ENCODE results near the gene TIMM17A.

The TIMM17A gene

DNA sequence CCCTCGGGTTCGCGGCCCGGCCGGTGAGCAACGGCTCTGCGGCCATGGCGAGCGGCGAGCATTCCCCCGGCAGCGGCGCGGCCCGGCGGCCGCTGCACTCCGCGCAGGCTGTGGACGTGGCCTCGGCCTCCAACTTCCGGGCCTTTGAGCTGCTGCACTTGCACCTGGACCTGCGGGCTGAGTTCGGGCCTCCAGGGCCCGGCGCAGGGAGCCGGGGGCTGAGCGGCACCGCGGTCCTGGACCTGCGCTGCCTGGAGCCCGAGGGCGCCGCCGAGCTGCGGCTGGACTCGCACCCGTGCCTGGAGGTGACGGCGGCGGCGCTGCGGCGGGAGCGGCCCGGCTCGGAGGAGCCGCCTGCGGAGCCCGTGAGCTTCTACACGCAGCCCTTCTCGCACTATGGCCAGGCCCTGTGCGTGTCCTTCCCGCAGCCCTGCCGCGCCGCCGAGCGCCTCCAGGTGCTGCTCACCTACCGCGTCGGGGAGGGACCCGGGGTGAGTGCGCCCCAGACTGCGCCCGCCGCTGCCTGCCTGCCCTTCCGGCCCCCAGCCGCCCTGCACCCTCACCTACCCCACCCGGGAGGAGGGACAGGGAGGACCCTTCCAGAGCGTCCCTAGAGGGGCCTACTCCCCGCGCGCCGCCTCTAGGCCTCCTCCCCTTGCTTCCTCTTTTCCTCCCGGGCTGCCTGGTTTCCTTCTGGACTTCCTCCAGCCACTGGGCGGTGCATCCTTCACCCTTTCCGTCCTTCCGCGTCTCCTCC lies 27.5 kb downstream of the TIMM17A start, which contains the start of gene RNPEP:
TSS of gene RNPEP (plus strand) at position 26 of the 757 bp plus-strand sequence. CDS start at position 45, 19 bp downstream.
- DNase-seq, result peak; percentile 96

DNA sequence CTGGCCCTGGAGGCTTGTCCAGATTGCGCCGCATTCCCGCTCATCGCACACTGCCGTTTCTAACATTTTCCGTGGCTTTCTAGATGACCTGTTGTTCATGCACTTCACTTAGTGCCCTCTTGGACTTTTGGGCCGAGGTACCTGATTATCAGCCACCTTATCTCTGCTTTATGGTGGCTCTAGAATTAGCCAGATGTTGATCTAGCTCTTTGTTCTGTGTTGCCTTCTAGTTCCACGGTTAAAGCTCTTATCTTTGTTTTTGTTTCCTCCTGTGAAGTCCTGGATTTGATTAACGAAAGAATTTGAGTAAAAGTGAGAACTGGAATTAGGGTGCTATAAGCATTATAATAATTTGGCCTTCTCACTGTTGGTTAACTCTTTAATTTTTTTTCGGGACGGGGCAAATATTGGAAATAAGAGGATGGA lies 28.1 kb downstream of the TIMM17A start:
- no peak for DNase-seq

DNA sequence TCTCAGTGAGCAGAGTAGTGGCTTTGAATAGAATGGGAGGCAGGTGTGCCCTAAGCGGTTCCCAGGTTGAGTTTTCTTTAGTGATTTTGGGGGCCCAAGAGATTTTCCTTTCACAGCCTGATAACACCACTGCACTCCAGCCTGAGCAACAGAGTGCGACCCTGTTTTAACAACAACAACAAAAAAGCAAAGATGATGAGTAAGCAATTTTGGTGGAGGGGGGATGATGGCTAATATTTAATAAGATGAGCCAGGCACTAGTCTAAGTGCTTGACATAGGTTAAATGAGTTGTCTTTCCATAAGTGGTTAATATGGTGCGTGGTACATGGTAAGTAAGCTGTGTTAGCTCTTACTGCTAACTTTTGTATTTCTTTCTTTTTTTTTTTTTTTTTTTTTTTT lies 29.1 kb downstream of the TIMM17A start:
- no peak for DNase-seq

DNA sequence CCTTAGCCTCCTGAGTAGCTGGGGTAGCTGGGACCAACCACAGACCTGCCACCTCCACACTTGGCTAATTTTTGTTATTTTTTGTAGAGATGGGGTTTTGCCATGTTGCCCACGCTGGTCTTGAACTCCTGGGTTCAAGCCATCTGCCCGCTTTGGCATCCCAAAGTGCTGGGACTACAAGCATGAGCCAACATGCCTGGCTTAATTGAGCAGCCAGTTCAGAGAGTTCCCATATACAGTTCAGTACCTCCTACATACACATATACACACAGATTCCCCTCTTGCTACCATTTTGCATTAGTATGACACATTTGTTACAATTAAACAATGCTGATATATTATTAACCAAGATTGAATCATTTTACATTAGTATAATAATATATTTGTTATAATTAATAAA lies 30.1 kb downstream of the TIMM17A start:
- DNase-seq, result no peak

DNA sequence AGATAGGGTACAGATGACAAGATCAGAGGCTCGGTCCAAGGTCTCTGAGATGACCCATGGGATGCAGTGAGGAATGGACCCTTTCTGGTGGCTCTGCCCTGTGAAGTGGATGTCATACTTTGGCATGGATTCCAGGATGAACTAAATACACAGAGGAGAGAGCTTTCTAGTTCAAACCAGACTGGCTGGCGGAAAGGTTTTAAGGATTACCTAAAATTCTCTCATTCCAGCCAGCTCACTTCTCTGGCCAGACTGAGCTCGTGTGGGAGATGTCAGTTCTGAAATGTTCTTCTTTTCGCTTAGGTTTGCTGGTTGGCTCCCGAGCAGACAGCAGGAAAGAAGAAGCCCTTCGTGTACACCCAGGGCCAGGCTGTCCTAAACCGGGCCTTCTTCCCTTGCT lies 33.3 kb downstream of the TIMM17A start:
- DNase-seq, result no peak

DNA sequence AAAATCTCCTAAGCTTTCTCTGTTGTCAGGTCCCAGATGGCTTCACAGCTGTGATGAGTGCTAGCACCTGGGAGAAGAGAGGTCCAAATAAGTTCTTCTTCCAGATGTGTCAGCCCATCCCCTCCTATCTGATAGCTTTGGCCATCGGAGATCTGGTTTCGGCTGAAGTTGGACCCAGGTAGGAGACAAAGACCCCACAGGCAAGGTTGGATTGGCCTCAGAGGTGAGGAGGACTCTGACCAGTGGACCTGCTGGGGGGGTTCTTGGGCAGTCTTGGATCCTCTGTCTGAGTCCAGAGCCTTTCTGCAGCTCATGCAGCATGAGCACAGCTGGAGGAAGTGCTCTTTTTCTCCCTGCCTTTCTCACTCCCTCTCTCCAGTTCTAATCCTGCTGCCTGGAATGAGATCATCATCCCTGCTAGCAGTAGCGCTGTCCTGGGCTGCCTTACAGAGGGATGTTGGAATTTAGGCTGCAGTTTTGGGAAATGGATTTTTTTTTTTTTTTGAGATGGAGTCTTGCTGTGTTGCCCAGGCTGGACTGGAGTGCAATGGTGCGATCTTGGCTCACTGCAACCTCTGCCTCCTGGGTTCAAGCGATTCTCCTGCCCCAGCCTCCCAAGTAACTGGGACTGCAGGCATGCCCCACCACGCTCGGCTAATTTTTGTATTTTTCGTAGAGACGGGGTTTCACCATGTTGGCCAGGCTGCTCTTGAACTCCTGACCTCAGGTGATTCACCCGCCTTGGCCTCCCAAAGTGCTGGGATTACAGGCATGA lies 34.2 kb downstream of the TIMM17A start:
- no peak for DNase-seq

DNA sequence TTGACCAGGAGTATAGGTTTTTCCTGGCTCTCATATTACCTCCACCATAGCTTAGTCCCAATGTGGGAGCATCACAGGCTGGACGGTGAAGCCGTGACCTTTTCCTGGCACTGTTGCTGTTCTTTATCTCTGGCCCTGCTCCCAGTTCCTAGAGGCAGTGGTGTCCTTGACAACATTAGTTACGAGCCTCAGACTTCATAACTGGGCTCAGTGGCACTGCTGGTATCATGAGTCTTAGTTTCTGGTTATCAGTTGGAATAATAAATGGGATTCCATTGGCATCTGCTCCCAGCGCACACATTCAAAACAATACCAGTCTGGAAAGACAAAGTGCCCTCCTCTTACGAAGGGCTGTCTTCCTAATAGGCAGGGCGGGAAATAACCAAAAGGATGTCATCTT lies 35.1 kb downstream of the TIMM17A start:
- no peak for DNase-seq

DNA sequence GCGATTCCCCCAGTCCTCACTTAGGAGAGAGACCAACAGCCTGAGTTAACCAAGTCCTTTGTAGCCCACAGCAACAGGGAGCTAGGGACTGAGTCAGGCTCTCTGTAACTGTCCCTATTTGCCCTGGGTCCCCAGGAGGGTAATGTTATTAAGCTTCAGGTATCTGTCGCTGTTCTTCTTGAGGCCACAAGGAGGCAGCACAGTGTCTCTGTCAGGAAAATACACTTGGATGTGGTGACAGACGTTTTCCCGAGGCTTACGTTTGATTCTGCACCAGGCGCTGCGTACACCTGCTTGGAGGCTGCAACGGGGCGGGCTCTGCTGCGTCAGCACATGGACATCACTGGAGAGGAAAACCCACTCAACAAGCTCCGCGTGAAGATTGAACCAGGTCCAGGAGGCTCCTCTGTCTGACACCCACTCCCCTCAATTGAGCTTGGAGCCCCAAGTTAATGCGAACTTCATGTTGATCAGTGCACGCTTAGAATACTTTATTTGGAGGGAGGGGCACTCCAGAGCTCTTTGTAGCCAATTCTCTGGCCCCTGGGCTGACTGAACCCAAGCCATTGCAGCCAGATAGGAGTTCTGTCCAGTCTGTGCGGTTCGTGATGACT lies 44.4 kb downstream of the TIMM17A start:
- no peak for DNase-seq

DNA sequence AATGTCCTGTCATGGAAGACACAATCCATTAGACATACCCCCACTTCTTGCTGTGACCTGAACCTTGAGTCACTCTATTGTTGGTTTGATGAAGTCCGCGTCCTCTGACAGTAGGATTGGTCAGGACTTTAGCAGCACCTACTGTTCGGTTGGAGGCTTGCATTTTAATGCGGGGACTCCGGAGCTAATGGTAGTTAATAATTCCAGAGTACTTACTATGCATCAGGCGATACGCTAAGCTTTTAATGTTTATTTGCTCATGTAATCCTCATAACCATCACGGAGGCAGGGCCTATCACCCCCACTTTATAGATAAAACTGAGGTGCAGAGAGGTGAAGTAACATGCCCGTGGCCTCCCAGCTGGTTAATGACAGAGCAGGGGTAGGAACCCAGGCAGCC lies 47.2 kb downstream of the TIMM17A start:
- DNase-seq, result no peak

DNA sequence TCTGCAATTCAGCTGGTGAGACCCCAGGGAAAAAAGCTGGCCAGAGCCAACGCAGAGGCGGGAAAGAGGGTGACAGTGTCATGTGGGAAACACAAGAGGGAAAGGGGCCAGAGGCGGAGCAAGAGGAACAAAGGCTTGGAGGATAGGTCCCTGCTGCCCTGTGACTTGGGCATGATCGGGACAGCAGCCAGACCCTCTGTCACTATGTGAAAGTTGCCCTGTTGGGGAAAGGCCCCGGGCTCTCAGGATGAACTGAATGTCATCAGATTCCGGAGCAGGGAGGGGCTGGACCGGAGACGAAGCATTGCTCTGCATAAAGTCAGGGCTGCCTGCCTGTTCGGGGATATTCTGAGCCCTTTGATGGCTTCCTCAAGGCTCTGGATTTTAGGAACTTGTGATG lies 49.4 kb downstream of the TIMM17A start:
- DNase-seq, result no peak

DNA sequence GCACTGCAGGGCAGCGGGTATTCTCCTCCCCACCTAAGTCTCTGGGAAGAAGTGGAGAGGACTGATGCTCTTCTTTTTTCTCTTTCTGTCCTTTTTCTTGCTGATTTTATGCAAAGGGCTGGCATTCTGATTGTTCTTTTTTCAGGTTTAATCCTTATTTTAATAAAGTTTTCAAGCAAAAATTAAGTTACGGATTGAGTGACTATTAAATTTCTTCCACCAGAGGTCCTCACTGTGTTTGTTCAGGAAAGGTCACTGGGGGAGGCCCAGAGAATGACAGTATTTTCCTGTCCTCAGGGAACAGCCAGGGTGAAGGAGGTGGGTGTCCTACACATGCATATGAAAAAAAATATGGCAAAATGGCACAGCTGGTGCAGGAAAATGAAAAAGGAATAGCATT lies 50.7 kb downstream of the TIMM17A start:
- no peak for DNase-seq

DNA sequence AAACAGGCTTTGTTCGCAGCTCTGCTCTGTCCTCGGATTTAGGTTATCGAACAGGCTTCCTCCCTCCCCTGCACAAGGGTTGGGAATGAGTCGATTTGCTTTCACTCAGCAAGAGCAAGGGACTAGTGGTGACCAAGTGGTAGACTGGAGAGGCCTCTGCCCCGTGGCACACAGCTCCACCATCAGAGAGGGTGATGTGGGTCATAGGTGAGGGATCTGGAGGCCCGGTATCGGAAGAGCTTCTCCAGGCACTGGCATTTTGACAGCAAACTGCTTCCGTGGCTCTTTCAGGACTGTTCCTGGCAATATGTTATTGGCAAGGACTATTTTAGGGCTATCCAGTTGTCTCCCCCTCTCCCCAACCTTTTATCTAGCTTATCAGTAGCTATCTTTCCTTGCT lies 52.0 kb downstream of the TIMM17A start:
- DNase-seq, result no peak

DNA sequence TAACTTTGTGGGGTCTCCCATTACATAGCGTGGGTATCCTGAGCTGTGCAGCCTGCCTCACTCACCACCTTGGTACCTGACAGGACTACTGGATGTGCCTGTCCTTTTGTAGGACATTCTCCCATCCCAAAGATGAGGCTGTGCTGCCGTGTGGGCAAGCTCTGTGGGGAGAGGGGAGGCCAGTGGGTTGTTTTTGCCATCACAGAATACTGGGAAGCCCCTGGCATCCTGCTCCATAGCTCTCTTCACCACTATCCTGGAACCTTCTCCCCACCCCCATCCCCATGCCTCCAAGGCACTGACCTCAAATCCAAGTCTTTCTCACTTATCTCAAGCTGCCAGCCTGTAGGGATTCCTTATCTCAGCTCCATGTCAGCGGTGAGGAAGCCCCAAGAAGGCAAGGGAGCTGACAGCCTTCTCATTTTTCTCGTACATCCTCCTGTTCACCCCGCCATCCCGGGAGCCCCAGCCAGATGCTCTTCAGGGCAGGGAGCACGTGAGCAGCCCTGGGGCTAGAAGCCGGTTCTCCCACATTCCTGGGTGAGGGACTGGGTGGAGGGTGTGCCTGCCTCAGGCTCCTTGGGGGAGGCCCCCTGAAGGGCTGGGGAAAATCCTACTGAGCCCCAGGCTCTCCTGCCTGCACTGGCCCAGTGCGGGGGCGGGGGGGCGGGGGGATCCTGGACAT lies 52.6 kb downstream of the TIMM17A start:
- no peak for DNase-seq

DNA sequence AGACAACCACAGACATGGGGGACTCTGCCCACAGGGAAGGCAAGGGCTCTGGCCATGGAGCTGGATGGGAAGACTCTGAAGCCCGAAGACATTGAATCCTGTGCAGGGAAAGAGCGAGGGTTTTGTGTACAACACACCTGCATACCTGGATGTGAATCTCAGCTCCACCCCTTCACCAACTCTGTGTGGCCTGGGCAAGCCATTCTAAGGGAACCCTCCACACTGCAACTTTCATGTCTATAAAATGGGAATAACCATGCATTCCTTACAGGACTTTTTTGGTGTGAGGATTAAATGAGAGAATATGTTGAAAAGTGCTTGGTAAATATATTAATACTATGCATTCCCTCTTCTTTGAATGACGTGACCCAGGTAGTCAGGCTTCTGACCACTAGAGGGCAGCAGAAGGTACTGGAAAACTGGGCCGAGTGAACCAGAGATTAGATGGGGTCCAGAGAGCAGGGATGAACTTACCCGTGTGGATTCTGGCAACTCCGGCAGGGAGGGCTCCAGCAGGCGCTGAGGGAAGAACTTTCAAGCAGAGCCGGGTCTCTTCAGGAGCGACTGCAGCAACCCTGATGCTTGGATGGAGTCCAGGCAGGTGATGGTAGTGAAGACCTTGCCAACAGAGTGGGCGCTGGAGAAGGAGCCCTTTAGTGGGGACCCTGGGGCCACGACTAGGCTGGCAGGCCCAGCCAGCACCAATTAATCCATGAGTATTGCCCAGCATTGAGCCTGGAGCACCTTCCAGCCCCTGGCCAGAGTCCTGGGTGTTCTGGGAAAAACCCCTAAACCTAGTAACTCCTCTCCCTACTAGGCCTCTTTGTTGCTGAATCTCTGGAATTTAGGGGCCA lies 54.2 kb downstream of the TIMM17A start:
- DNase-seq, result peak; percentile 75

DNA sequence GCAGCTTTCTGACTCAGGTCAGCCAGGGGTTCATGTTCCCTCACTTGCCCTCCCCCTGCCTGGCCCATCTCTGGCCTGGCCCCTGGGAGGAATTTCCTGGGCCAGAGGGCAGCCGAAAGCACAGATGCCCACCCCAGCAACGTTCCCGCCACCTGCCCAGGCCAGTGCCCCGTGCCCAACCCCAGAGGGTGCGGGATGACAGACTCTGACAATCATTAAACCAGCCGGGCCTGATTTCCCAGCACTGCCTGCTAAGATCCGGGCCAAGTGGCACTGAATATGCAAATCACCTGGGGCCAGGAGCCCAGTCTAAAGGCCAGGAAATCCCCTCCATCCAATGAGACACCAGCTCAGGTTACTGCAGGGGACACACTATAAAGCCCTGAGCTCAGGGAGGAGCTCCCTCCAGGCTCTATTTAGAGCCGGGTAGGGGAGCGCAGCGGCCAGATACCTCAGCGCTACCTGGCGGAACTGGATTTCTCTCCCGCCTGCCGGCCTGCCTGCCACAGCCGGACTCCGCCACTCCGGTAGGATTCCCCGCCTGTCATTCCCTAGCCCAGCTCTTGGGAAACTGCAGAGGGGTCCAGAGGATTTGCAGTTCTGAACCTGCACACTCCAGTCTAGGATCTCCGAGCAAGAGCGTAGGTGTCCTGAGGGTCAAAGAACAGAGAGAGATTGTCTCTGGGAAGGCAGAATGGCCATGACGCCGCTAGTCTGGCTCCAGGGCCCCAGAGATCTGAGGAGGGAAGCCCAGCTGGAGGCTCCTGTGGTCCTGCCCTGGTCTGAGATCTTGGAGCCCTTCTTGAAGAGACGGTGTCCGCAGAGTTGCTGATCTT lies 55.1 kb downstream of the TIMM17A start, which contains the start of gene ELF3:
TSS of gene ELF3 (plus strand) at position 408 of the 836 bp plus-strand sequence. CDS start 550 bp downstream, outside the sequence.
- DNase-seq, result peak; percentile 80

DNA sequence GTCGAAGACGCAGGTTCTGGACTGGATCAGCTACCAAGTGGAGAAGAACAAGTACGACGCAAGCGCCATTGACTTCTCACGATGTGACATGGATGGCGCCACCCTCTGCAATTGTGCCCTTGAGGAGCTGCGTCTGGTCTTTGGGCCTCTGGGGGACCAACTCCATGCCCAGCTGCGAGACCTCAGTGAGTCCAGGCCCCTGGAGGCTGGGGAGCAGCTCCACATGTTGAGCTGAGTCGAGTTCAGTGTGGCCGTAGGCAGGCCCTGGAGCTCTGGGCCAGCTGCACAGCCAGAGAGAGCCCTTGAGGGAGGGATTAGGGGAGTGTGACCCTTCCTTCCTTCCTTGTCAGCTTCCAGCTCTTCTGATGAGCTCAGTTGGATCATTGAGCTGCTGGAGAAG lies 56.7 kb downstream of the TIMM17A start:
- DNase-seq, result no peak

DNA sequence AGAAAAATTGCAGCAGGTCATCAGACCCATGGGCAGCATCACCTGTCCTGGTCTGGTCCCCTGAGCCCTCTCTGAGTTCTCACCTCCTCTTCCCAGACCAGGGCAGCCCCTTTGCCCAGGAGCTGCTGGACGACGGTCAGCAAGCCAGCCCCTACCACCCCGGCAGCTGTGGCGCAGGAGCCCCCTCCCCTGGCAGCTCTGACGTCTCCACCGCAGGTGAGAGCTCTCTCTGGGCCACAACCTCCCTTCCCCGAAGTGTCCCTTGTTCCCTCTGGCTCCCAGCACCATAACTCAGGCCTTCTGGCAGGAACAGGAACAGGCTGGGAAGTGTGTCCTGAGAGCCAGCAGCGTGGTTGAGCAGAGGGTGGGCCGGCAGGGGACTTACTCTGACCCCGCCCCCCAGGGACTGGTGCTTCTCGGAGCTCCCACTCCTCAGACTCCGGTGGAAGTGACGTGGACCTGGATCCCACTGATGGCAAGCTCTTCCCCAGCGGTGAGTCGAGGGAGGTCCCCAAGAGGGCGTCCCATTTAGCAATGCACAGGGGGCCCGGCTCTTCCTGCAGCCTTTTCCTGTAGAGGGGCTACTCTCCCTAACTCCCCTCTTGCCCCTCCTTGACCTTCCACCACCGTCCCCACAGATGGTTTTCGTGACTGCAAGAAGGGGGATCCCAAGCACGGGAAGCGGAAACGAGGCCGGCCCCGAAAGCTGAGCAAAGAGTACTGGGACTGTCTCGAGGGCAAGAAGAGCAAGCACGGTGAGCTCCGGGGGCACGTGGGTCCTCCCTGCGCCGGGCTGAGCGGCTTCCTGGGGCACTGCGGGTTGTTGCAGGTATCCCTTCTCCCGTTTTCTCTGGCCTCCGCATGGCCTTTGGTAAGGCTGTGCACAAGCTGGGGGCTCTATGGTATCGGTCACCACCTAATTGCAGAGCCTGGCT lies 57.5 kb downstream of the TIMM17A start:
- DNase-seq, result no peak

DNA sequence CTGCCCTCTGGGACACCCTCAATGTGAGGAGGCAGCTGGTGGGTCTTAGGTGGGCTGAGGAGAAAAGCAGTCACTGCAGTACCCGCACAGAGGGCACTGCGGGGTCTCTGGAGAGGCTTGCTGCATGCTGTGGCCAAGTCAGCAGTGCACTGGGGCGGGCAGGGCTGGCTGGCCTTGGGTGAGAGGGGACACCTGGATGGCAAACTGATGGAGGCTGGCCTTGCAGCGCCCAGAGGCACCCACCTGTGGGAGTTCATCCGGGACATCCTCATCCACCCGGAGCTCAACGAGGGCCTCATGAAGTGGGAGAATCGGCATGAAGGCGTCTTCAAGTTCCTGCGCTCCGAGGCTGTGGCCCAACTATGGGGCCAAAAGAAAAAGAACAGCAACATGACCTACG lies 58.3 kb downstream of the TIMM17A start:
- DNase-seq, result no peak

DNA sequence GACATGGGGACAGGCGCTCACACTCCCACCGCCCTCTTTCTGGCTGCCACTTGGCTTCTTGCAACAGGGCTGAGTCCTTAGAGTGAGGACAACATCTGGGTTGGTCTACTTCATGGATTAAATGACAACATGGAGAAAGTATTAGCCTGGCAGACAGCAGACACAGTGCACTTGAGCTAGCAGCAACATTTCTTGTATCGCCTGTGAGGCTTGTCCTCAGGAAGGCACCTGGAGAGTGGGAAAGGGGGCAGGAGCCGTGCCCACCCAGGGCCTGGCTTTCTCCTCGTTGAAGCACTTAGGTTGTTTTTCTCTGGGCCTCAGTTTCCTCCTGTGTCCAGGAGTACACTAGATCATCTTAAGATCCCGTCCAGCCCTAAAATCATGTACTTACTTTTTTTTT lies 58.8 kb downstream of the TIMM17A start:
- DNase-seq, result no peak
